HepG2 (cell line): ENCODE data around the gene MTMR4. TPM values are rescaled to one million over a fixed set of nuclear protein-coding genes. Genes with fewer than 3 reads are reported as not detected.

Source experiments
- ATF6 ChIP-seq: sonication (generic); formaldehyde crosslinking; conservative IDR thresholded peaks from 2 replicates; pipeline ENCODE4 v1.4.0; 2020; ENCODE audit warnings: missing genetic modification reagents
- MYPOP ChIP-seq: sonication (generic); formaldehyde crosslinking; IDR thresholded peaks from 2 replicates; pipeline ENCODE4 v1.8.1; 2023; ENCODE audit warnings: mild to moderate bottlenecking, moderate library complexity, missing genetic modification reagents
- REST ChIP-seq, 2 experiments: IDR thresholded peaks; 2 replicates each; pipeline ENCODE4 v1.6.1; 2011 to 2012; ENCODE audit warnings: low read length in 2 of 2, borderline replicate concordance in 1 of 2, low read depth in 1 of 2, mild to moderate bottlenecking in 1 of 2, moderate library complexity in 1 of 2
- STAG1 ChIP-seq: sonication (generic); formaldehyde crosslinking; IDR thresholded peaks from 2 replicates; pipeline ENCODE4 v1.4.0; 2020; ENCODE audit warnings: missing genetic modification reagents
- STAT6 ChIP-seq: sonication (generic); formaldehyde crosslinking; IDR thresholded peaks from 2 replicates; pipeline ENCODE4 v1.4.0; 2020; ENCODE audit warnings: missing genetic modification reagents, mild to moderate bottlenecking, borderline replicate concordance
- ZBED4 ChIP-seq: sonication (generic); formaldehyde crosslinking; IDR thresholded peaks from 2 replicates; pipeline ENCODE4 v1.4.0; 2020; ENCODE audit warnings: missing genetic modification reagents, borderline replicate concordance
- ZNF274 ChIP-seq: sonication (generic); formaldehyde crosslinking; IDR thresholded peaks from 2 replicates; pipeline ENCODE4 v1.5.1; 2020; ENCODE audit warnings: mild to moderate bottlenecking, missing genetic modification reagents
- ZNF333 ChIP-seq: sonication (generic); formaldehyde crosslinking; IDR thresholded peaks from 2 replicates; pipeline ENCODE4 v1.4.0; 2020; ENCODE audit warnings: mild to moderate bottlenecking, missing genetic modification reagents, borderline replicate concordance
- ZNF766 ChIP-seq: sonication (generic); formaldehyde crosslinking; IDR thresholded peaks from 2 replicates; pipeline ENCODE4 v1.5.0; 2020; ENCODE audit warnings: missing genetic modification reagents, borderline replicate concordance
- polyA plus RNA-seq, 8 experiments: library from polyadenylated mRNA; depleted of rRNA in 3 of 8; stranded (reverse) in 7 of 8; unstranded in 1 of 8; fragments of >200 nt; fragmentation: Illumina TruSeq in 4 of 8; extraction: Trizol in 4 of 8; gene quantifications; 2 replicates each; pipeline versions ENCODE4 v1.2.1 to v1.2.3, GENCODE V29; 2011 to 2016; ENCODE audit warnings: low read depth in 4 of 8, missing spikeins in 1 of 8, mixed read lengths in 1 of 8; ENCODE audit not compliant: insufficient read depth in 1 of 8
- total RNA-seq, 5 experiments: library from RNA; depleted of rRNA; stranded (reverse); fragments of >200 nt; fragmentation: Illumina TruSeq; extraction: Trizol; gene quantifications; 2 replicates each; pipeline ENCODE4 v1.2.3, GENCODE V29; 2016; ENCODE audit warnings: low read depth in 1 of 5

MTMR4 gene
- total and polyA plus RNA-seq, 2 of the 13 experiments (the other 11 are each of a cell fraction or from before 2014, with no cell fraction given), result 62.5 to 65.1 TPM

GRCh38 chr17:58531661-58532554, 17.5 kb upstream of the MTMR4 start (continued):
- no peak for TF ChIP-seq ZBED4 (CRISPR knock-in tag)
- TF ChIP-seq REST (IDR thresholded peaks at IDR 0.05; ENCODE audit: borderline replicate concordance in 1 of 2, low read depth in 1 of 2, low read length in 2 of 2), result peak in 1 of 2 experiments; percentile 16; a peak in 2 of 4 replicates
- TF ChIP-seq STAT6 (CRISPR knock-in tag), result no peak
- TF ChIP-seq STAG1 (CRISPR knock-in tag), result no peak
- no peak for TF ChIP-seq ZNF274
- no peak for TF ChIP-seq ATF6 (CRISPR knock-in tag)
- TF ChIP-seq ZNF766 (CRISPR knock-in tag), result no peak
- TF ChIP-seq ZNF333 (CRISPR knock-in tag), result no peak
- TF ChIP-seq MYPOP (CRISPR knock-in tag), result peak; percentile 73
